Thoracic aorta (tissue), 2 donors: ENCODE data around the gene MYH16. TPM values are rescaled to one million over a fixed set of nuclear protein-coding genes. Genes with fewer than 3 reads are reported as not detected.
"Not testable (repeated sequence)": the region's sequence is repeated elsewhere in the genome, so short reads cannot be mapped to it uniquely, and the experiment has no call there.

Experiments used
- ATAC-seq: fragments of 150-250 bp; one replicate; pipeline ENCODE4 v1.8.0; 2017; ENCODE audit warnings: low read depth; ENCODE audit not compliant: insufficient number of reproducible peaks, low FRiP score
- DNase-seq: peaks from one replicate; pipeline ENCODE4 v3.0.0-alpha.2; 2020; ENCODE audit warnings: low spot score
- H3K27ac ChIP-seq, 2 donors: fragments of 200-600 bp; sonication (generic); 1 replicate in 1 of 2; 2 replicates in 1 of 2; pipeline ENCODE4 v1.5.1; 2016; ENCODE audit warnings: mild to moderate bottlenecking in 2 of 2, moderate library complexity in 2 of 2
- H3K27me3 ChIP-seq: fragments of 200-600 bp; sonication (generic); replicated peaks from 2 replicates; pipeline ENCODE4 v1.6.0; 2016; ENCODE audit warnings: mild to moderate bottlenecking; ENCODE audit not compliant: insufficient read depth
- H3K36me3 ChIP-seq: fragments of 200-600 bp; sonication (generic); one replicate; pipeline ENCODE4 v1.5.1; 2016
- H3K4me1 ChIP-seq, 2 donors: fragments of 200-600 bp; sonication (generic); 1 replicate in 1 of 2; 2 replicates in 1 of 2; pipeline versions ENCODE4 v1.5.1 to v1.6.0; 2016; ENCODE audit warnings: low read depth in 2 of 2, mild to moderate bottlenecking in 1 of 2; ENCODE audit not compliant: control insufficient read depth in 1 of 2
- H3K4me3 ChIP-seq: fragments of 200-600 bp; sonication (generic); 2 replicates; pipeline ENCODE4 v1.5.1; 2016; ENCODE audit warnings: mild to moderate bottlenecking
- H3K9me3 ChIP-seq: fragments of 200-600 bp; sonication (generic); 2 replicates; pipeline ENCODE4 v1.5.1; 2016
- CTCF ChIP-seq: fragments of 200-600 bp; sonication (generic); IDR thresholded peaks from one replicate; pipeline ENCODE4 v1.5.1; 2019; ENCODE audit warnings: antibody characterized with exemption
- total RNA-seq, 2 donors: library from RNA; depleted of rRNA; stranded (reverse); fragments of >200 nt; gene quantifications; one replicate each; pipeline versions ENCODE4 v1.1.0 to v1.2.3, GENCODE V29; 2016

Gene MYH16
- total RNA-seq, 2 donors from 2014 or later: not detected

- DNase-seq (no peak), ATAC-seq (no peak)
- H3K4me1 ChIP-seq: no peaks in the 10 kb centered on the region
- no peaks in the 10 kb centered on the region for H3K27me3 ChIP-seq
- TF ChIP-seq CTCF: no peak
- H3K9me3 ChIP-seq: no peaks in the 10 kb centered on the region
- peaks cover 85% of the 10 kb centered on the region for H3K36me3 ChIP-seq
- no peak overlapping the region for H3K27ac ChIP-seq
- H3K4me3 ChIP-seq: no peak overlapping the region
These were observed 82.5 kb downstream of the MYH16 start for GRCh38 chr7:99355098-99355497.

GRCh38 chr7:99357701-99358490 is 85.3 kb downstream of the MYH16 start:
- Histone ChIP-seq H3K36me3 (peaks cover 86% of the 10 kb centered on the region), H3K4me1 (no peaks in the 10 kb centered on the region), H3K4me3 (no peak overlapping the region), H3K9me3 (no peaks in the 10 kb centered on the region), H3K27me3 (no peaks in the 10 kb centered on the region), H3K27ac (no peak overlapping the region)
- no peak for TF ChIP-seq CTCF
- no peak for ATAC-seq
- no peak for DNase-seq

GRCh38 chr7:99358521-99358920 is 85.9 kb downstream of the MYH16 start:
- peaks cover 91% of the 10 kb centered on the region for H3K36me3 ChIP-seq
- H3K9me3 ChIP-seq, DNase-seq, H3K27ac ChIP-seq, H3K4me1 ChIP-seq, H3K27me3 ChIP-seq, H3K4me3 ChIP-seq, ATAC-seq: not testable (repeated sequence)

GRCh38 chr7:99359465-99360154 is 87.0 kb downstream of the MYH16 start:
- Histone ChIP-seq H3K4me1 (no peaks in the 10 kb centered on the region), H3K36me3 (peaks cover 91% of the 10 kb centered on the region), H3K27ac (no peak overlapping the region), H3K4me3 (no peak overlapping the region), H3K27me3 (no peaks in the 10 kb centered on the region), H3K9me3 (no peaks in the 10 kb centered on the region)
- ATAC-seq: no peak
- DNase-seq: no peak
- no peak for TF ChIP-seq CTCF

Other genes starting within 250 kb of the MYH16 start
- gene SMURF1, start 128.7 kb upstream of the MYH16 start, total RNA-seq: 10 to 100 TPM; 33.8 to 40.9 TPM
- gene KPNA7, start 64.7 kb upstream of the MYH16 start, total RNA-seq: not detected
- 10 to 100 TPM; 76.3 to 99.5 TPM for gene ARPC1A, start 53.1 kb downstream of the MYH16 start, total RNA-seq
- gene ARPC1B, start 101.9 kb downstream of the MYH16 start, total RNA-seq: 100 to 1,000 TPM; 266 to 350 TPM
- gene PDAP1, start 135.8 kb downstream of the MYH16 start, total RNA-seq: 10 to 100 TPM; 65.0 to 87.5 TPM
- 10 to 100 TPM; 52.3 to 78.1 TPM for gene BUD31, start 136.1 kb downstream of the MYH16 start, total RNA-seq
- gene PTCD1, start 166.0 kb downstream of the MYH16 start, total RNA-seq: 10 to 100 TPM in 1 of 2 donors, 1 to 10 TPM in 1; 5.1 to 23.7 TPM
- 10 to 100 TPM; 42.3 to 48.2 TPM for gene CPSF4, start 166.1 kb downstream of the MYH16 start, total RNA-seq
- gene ATP5MF, start 193.3 kb downstream of the MYH16 start, total RNA-seq: 100 to 1,000 TPM; 137 to 776 TPM
- gene ZNF789, start 200.1 kb downstream of the MYH16 start, total RNA-seq: 10 to 100 TPM in 1 of 2 donors, 1 to 10 TPM in 1; 3.5 to 12.4 TPM
- gene ZNF394, start 227.4 kb downstream of the MYH16 start, total RNA-seq: 10 to 100 TPM; 28.4 to 54.9 TPM
- 10 to 100 TPM in 1 of 2 donors, 1 to 10 TPM in 1; 5.1 to 10.2 TPM for gene ZKSCAN5, start 231.8 kb downstream of the MYH16 start, total RNA-seq